ENCODE measurements around the gene ZFAND4. TPM values are rescaled to one million over a fixed set of nuclear protein-coding genes. Genes with fewer than 3 reads are reported as not detected.

ZFAND4 gene
- total RNA-seq (2022; extraction: Qiagen RNA extraction; ENCODE audit: low read depth), result 3.5 to 6.1 TPM (median 4.4 TPM) in 5 replicates

DNA sequence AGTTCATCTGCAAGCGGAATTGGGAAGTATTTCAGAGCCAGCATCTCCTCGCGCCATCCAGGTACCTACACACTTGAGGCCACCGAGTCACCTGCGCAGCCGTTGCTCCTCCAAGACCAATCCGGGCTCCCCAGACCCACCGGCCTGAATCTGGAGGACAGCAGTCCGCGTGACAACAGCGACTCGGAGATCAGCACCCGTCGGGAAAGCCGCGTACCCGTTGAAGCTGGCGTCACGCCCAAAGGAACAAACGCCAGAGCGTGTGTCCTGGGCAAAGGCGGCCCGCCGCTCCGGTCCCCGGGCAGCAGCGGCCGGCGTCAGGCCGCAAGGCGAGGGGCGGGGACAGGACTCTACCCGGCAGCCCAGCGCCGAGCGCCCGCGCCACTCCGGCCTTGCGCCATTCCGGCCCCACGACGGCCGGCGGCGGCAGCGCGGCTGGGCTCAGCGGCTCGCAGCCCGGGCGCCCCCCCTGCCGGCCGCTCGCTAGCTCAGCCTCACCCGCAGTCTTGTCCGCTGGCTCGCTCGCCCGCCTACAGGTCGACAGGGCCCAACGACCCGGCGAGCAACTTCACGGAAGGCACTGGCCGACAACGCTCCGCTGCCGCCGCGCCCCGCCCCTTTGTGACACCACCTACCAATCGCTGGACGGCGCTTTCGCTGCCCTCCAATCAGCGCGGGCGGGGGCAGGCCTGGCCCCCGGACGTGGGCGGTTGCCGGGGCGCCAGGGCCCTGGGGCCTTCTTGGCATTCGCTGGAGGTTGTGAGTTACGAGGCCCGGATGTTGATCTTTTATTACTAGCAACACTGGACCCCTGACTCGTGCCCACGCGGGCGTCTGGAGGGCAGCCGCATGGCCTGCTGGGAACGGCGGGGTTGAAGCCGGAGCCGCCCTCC is at the start of gene ZFAND4:
ZFAND4 (minus strand) TSS at position 592 of the 893 bp plus-strand sequence. CDS start 9,047 bp downstream, outside the sequence.

Other genes with a start within 250 kb of the ZFAND4 start
- 16.9 to 22.5 TPM (median 20.1 TPM) in 5 replicates for gene WASHC2C, start 54.5 kb upstream of the ZFAND4 start, total RNA-seq (2022; extraction: Qiagen RNA extraction; ENCODE audit: low read depth)
- 4.5 to 10.7 TPM (median 9.0 TPM) in 5 replicates for gene AGAP4, start 174.7 kb upstream of the ZFAND4 start, total RNA-seq (2022; extraction: Qiagen RNA extraction; ENCODE audit: low read depth)

Data from A549 treated with GW870086 at 1 μM for 4 hours (cell line).